PC-3 (cell line): Measurements from ENCODE around the gene IRGM.

ENCODE experiments used
- CTCF ChIP-seq: fragments of 300-600 bp; sonication (generic); conservative IDR thresholded peaks from 2 replicates; pipeline ENCODE4 v1.5.1; 2017; ENCODE audit warnings: antibody characterized with exemption, low read depth, mild to moderate bottlenecking, low read length
- EZH2phosphoT487 ChIP-seq: fragments of 300-600 bp; sonication (generic); IDR thresholded peaks from 2 replicates; pipeline ENCODE4 v1.6.1; 2018; ENCODE audit warnings: mild to moderate bottlenecking, antibody characterized with exemption, low read length, borderline replicate concordance

GRCh38 chr5:150816946-150817345, 29.4 kb upstream of the IRGM start:
- TF ChIP-seq CTCF (no peak), EZH2phosphoT487 (no peak)
